HEK293T (cell line): ENCODE measurements around the gene BID.

ENCODE experiments used
- BHLHE40 ChIP-seq: fragments of 450-650 bp; IDR thresholded peaks from 2 replicates; pipeline ENCODE4 v1.6.1; 2016; ENCODE audit warnings: mild to moderate bottlenecking, moderate library complexity, borderline replicate concordance
- FOXA1 ChIP-seq: fragments of 450-650 bp; IDR thresholded peaks from 2 replicates; pipeline ENCODE4 v1.6.1; 2016; ENCODE audit warnings: mild to moderate bottlenecking
- FOXK2 ChIP-seq: fragments of 450-650 bp; IDR thresholded peaks from 2 replicates; pipeline ENCODE4 v1.6.1; 2016; ENCODE audit warnings: mild to moderate bottlenecking
- FOXM1 ChIP-seq: fragments of 450-650 bp; IDR thresholded peaks from 2 replicates; pipeline ENCODE4 v1.6.1; 2017; ENCODE audit warnings: mild to moderate bottlenecking, borderline replicate concordance
- SUZ12 ChIP-seq: fragments of 450-650 bp; IDR thresholded peaks from 2 replicates; pipeline ENCODE4 v1.6.1; 2016; ENCODE audit warnings: mild to moderate bottlenecking
- TARDBP ChIP-seq: fragments of 450-650 bp; IDR thresholded peaks from 2 replicates; pipeline ENCODE4 v1.6.1; 2016

DNA sequence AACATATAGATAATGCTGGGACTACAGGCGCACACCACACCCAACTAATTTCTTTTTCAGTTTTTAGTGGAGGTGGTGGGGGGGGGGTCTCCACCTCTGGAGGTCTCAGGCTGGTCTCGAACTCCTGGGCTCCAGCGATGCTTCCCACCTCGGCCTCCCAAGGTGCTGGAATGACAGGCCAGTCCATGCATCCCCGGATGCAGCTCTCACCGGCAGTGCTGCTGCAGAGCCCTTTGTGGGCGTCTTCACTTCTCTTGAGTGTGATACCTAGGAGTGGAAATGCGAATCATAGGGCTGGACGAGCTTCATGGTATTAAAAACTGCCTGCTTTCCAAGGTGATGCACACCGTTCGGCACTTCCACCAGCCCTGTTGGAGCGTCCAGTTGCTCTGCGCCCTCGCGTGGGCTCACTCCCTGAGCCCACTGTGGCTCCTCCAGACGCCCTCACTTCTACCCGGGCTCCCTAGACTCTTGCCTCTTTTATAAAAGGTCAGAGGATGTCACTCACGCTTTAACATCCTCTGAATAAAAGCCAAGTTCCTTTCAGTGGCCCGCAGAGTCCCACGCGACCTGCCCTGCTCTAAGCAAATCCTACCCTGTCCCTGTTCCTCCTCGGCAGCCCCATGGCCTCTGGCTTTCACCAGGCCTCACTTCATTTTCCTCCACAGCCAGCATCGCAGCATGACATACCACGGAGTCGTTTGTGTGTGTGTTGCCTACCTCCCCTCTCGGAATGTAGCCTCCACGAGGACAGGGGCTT lies 837 bp upstream of the BID start:
- TF ChIP-seq BHLHE40 (no peak), FOXM1 (no peak), SUZ12 (no peak), FOXA1 (no peak), FOXK2 (no peak), TARDBP (no peak)
